HG03139 (cell line): ENCODE results near the gene TSEN2.

ENCODE experiments used
- ATAC-seq: cut with Tn5 transposase; IDR thresholded peaks from one replicate; pipeline ENCODE4 v1.9.1; 2021; ENCODE audit not compliant: unreplicated experiment

TSEN2 gene

DNA sequence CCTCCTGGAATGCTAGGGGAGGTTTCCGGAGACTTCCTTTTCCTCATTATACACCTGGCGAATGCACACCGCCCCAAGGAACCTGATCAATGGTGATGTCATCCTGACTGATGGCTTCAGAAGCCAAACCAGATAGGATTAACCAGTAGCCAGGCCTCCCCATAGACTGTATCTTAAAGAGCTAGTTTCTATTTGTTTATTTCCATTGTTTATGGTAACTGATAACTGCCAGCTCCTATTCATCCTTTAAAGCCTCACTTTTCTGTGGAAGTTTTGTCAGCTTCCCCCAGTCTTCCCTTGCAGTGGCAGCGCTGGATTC, 61.2 kb downstream of the TSEN2 start, which contains the start of gene MKRN2OS:
TSS of gene MKRN2OS (minus strand) at position 27 of the 319 bp plus-strand sequence. CDS start 35 bp downstream, outside the sequence.
- ATAC-seq = no peak

DNA sequence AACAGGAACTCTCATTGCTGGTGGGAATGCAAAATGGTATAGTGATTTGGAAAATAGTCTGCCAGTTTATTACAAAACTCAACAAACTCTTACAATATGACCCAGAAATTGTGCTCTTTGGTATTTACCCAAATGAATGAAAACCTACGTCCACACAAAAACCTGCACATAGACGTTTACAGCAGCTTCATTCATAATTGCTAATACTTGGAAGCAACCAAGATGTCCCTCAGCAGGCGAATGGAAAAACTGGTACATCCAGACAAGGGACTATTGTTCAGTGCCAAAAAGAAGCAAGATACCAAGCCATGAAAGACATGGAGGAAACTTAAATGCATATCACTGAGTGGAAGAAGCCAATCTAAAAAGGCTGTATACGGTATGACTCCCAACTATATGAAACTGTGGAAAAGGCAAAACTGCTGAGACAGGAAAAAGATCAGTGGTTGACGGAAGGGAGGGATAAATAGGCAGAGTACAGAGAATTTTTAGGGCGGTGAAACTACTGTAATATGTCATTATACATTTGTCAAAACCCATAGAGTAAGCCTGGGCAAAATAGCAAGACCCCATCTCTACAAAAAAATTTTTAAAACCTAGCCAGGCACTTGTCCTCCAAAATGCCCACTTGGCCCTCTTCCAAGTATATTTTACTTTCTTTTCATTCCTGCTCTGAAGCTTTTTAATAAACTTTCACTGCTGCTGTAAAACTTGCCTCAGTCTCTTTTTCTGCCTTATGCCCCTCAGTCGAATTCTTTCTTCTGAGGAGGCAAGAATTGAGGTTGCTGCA, 65.9 kb downstream of the TSEN2 start:
- no peak for ATAC-seq

DNA sequence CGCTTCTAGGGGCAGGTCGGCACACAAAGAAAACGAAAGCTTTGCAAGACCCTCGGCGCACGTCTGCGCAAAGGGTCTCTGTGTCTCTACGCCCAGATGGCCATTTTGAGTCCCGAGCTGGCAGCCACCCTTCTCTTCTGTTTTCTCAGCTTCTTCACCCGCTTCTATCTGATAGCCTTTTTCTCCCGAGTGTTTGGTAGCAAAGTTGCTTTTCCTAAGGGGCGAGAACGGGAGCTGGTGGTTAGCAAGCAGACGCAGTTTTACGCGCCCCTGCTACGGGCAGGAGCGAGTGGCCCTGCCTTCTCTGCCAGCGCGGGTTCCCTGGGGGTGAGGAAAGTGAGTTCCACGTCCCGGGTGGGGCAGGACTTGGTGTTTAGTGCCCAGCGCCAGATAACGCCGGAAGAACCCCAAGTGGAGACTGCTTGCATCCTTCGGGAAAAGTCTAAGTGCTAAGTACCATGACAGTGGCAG, 69.7 kb downstream of the TSEN2 start:
- no peak for ATAC-seq

DNA sequence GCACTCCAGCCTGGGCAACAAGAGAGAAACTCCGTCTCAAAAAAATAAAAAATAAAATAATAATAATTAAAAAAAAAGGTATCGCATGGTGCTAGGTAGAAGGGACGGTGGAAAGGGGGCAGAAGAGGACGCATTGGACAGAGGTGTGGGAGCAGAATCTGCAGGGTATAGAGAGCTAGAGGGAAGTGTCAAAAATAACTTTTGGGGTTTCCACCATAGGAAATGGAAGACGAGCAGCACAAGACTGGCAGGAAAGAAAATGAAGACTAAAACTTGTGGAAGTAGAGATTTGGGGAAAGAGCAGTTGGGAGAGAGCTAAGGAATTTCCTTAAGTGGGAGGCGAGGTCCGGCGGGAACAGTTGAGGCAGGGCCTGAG, 72.0 kb downstream of the TSEN2 start:
- no peak for ATAC-seq

DNA sequence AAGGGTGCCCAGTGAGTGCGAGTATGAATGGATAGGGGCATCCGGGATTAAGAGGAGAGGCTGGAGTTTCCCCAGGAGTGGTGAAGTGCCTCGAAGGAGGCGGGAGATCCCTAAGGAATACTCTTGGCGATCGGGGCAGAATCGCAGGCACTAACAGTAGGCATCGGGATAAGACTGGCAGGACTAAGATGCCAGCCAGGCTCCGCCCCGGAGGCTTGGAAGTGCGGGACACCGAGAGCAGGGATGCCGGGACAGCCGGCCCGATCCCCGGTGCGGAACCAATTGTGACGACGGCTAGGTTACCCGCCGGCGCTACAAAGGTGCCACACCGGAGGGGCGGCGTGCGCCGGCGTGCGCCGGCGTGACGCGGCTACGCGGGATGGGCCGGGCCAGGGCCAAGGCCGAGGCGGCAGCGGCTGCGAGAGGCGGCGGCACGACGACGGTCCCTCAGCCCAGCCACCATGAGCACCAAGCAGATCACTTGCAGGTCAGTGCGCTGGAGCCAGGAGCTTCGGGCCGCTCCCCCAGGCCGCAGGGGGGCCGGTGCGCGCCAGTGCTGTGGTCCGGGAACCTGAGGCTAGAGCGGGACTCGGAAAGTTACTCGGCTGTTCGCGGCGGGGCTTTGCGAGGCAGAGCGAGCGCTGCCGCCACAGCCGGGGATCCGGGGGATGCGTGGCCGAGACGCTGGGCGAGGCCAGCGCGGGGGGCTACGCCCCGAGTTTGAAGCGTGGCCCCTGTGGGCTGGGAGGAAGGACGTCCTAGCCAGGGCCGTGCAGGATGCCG, 72.6 kb downstream of the TSEN2 start, which contains the start of gene MKRN2:
TSS of gene MKRN2 (plus strand) at position 398 of the 783 bp plus-strand sequence. CDS start at position 462, 64 bp downstream.
- ATAC-seq = peak; percentile 85

DNA sequence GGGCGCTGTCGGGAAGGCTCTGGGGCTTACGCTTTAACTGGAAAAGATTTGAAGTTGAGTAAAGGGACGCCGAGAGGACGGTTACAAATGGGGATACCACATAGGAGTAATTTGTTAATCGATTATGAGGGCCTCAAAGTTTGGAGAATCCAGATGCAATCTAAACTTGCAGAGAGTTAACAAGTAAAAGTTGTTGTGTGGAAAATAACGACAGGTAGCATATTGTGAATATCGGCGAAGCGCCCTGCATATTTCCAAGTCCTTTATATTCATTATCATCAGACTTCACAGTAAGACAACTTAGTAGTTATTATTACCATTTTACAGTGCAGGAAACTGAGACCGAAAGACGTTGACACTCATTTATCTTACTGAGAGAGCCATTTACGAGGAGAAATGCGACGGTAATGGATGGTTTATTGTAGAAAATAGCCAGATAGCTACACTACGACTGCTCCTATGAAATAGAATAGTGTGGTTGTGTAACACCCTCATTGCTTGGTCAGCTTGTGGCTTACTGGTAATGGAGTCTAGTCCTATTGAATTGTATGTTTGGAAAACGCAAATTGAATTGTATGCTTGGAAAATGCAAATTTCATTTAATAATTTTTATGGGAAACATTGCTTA, 73.3 kb downstream of the TSEN2 start:
- ATAC-seq = no peak

DNA sequence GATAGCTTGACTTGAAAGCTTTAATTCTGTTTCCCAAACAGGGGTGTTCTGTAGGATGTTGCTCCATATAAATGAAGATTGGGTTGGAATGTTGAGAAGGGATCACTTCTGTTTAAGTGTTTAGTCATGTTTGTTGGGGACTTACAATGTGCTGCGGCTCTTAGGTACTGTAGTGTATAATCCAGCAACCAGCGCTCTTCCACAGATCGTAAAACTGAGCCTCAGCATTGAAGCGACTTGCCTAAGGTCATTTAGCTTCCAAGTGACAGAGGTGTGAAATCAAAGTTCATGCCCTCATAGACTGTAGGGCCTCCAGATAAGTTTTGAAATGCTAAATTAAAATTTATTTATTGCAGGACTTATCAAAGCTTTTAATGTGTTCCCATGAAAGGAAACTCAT, 74.4 kb downstream of the TSEN2 start:
- ATAC-seq = no peak

DNA sequence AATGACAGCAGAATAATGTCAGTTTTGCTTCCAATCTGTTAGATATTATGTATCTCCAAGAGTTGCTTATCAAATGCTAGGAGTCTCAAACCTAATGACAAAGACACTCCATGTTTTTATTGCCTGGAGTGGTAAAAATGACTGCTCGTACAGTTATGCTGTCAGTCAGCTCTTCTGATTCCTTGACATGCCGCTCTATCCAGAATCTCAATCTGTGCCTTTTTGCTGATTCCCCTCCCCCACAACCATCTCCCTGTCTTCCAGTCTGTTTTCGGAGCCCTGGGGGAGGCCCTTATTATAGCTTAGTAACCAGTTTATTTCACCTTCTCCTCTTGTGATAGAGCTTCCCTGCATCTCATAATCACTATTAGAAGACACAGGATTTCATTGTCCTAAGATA, 75.2 kb downstream of the TSEN2 start:
- ATAC-seq = no peak

DNA sequence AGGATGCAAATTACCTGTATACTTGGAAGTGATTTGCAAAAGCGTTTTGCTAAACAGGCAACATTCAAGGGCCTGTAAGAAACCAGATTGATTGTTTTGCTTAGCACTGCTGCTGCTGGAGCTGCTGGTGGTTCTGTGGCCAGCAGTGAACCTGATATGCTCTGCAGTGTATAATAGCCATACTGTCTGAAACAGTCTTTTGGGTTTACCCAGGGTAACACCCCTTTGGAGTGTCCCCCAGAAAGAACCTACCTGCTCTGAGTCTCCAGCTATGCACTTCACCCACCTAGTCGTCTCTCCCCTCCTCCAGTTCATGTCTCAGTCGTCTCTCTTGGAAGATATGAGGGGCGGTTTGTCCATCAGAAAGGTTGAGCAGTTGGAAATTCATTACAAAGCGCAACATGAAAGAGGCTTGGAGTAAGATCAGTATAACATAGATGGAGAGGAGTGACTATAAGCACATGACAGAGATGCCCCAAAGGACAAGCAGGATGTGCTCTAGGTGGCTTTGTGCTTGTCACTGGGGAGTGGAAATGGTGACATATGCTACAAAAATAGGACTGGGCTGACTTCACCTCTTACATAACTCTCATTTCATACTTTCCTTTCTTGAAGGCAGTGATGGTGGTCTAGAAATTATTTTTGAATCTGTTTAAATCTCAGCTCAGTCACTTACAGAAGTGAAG, 76.4 kb downstream of the TSEN2 start:
- ATAC-seq = no peak

DNA sequence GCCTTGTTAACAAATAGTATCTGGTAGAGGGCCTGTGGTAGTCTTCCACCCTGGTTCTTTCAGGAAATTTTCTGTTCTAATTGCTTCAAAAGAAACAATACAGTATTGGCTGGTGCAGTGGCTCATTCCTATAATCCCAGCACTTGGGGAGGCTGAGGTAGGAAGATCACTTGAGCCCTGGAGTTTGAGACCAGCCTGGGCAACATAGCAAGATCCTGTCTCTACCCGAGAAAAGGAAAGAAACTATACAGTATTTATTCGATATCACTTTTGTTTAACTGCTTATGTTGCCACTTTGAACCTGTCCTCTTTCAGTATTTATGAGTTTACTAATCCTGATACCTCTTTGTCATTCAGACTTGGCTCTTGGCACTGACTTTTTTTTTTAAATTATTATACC, 77.1 kb downstream of the TSEN2 start:
- no peak for ATAC-seq

DNA sequence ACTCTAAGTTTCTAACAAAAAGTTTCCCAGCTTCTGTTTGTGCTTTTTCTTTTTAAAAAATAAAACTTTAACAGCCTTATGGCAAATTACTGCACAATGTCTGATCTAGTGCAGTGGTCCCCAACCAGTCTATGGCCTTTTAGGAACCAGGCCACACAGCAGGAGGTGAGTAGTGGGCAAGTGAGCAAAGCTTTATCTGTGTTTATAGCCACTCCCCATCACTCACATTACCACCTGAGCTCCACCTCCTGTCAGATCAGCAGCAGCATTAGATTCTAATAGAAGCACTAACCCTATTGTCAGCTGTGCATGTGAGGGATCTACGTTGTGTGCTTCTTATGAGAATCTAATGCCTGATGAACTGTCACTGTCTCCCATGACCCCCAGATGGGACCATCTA, 78.2 kb downstream of the TSEN2 start:
- ATAC-seq = no peak

DNA sequence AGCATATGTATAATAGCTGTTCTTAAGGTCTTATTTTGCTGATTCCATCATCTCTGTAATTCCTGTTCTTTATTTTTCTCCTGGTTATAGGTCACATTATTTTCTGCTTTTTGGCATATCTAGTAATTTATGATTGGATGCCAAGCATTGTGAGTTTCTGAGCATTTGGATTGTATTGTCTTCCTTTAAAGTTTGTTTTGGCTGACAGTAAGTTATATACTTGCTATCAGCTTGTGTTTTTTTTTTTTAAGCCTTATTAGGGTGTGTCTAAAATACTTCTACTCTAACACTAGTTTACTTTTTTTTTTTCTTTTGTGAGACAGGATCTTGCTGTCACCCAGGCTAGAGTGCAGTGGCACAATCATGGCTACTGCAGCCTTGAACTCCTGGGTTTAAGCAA, 82.7 kb downstream of the TSEN2 start:
- ATAC-seq = no peak

DNA sequence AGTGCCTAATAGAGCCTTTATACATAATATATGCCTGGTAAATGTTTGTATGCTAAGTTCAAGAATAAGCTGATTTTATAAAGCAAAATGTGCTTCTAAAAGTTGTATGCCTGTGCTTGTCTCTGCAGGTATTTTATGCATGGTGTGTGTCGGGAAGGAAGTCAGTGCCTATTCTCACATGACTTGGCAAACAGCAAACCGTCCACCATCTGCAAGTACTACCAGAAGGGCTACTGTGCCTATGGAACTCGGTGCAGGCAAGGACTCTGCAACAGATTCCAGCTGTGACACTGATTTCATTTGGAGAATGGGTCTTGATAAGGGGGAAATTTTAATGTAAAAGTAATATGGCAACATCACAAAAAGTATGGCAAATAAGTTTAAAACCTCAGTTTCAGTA, 84.5 kb downstream of the TSEN2 start:
- ATAC-seq = no peak

DNA sequence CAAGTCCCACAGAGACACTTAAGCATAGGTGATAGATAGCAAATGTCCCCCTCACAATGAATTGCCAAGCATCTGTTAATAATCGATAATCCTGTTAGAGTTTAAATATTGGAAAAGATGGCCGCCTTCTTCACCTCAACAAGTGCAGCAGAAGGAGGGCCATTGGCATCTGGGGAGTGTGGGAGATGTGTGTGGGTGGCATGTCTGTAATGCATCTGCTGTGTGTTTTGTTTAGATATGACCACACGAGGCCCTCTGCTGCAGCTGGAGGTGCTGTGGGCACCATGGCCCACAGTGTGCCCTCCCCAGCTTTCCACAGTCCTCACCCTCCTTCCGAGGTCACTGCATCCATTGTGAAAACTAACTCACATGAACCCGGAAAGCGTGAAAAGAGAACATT, 85.6 kb downstream of the TSEN2 start:
- ATAC-seq = no peak

DNA sequence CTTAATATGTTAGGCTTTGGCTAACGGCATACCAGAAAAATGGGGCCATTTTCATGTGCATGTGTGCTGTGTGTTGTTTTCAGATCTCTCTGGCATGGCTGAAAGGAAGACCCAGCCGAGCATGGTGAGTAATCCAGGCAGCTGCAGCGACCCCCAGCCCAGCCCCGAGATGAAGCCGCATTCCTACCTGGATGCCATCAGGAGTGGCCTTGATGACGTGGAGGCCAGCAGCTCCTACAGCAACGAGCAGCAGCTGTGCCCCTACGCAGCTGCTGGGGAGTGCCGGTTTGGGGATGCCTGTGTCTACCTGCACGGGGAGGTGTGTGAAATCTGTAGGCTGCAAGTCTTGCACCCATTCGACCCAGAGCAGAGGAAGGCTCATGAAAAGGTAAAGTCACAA, 87.7 kb downstream of the TSEN2 start:
- no peak for ATAC-seq

DNA sequence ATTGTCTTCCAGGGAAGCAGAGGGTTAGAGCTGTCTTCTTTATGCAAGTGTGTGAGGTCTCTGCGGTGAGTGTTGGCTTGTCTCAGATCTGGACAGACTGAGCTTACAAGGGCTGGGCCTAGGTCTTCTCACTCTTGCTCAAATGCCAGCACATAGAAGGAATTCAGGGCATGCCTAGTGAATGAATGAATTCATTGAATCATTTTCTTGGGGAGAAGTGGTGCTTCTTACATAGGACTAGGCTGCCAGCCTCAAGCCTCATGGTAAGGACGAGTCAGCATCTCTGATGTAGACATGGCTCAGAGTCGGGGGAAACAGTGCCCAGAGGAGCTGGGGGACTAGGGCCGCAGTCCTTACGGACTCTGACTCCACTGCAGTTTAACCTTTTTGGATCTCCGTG, 89.9 kb downstream of the TSEN2 start:
- ATAC-seq = no peak

DNA sequence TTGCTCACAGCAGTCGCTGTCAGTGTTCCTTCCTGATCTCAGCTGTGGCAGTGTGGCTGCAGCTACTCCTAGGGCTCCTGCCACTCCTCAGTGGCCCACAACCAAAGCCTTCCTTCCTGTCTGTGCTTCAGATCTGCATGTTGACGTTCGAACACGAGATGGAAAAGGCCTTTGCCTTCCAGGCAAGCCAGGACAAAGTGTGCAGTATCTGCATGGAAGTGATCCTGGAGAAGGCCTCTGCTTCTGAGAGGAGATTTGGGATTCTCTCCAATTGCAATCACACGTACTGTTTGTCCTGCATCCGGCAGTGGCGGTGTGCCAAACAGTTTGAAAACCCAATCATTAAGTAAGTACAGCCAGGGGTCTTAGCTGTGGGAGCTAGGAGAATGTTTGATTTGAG, 90.4 kb downstream of the TSEN2 start:
- no peak for ATAC-seq

DNA sequence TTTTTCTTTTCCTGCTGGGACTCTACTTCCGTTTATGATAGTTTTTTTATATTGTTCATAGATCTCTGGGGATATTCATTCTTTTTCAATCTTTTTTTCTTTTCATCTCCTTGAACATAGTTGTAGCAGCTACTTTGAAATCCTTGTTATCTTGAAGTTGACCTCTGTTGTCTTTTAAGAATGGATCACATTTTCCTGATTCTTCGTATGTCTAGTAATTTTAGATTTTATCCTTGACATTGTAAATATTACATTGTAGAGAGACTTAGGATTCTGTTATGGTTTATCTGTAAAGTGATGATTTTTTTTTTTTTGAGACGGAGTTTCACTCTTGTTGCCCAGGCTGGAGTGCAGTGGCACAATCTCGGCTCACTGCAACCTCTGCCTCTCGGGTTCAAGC, 93.1 kb downstream of the TSEN2 start:
- no peak for ATAC-seq

DNA sequence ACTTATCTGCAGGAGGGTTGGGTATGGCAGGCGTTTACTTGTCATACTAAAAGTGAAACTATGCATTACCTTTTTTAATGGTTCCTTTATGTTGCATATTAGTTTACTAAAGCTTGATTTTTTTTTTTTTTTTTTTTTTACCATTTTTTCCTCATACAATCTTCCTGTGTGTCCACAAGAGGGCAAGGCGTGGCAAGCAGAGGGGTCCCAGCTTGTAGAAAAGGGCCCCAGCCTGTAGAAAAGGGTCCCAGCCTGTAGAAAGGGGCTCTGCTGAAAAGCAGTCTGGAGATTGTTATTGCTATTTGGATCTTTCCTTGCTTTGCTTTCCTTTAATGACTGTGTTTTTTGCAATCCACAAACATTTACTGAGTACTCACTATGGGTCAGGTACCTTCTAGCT, 94.5 kb downstream of the TSEN2 start:
- no peak for ATAC-seq

DNA sequence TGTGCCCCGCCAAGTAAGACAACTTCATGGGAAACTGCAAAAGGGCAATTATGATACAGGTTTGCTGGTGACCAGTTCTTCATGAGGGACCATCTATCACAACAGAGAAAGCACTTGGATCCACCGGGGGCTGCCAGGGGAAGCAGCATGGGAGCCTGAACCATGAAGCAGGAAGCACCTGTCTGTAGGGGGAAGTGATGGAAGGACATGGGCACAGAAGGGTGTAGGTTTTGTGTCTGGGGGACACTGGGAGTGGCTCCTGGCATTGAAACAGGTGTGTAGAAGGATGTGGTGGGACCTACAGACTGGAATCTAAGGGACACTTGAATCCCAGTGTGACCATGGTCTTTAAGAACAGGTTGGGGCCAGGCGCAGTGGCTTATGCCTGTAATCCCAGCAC, 95.2 kb downstream of the TSEN2 start:
- ATAC-seq = no peak

DNA sequence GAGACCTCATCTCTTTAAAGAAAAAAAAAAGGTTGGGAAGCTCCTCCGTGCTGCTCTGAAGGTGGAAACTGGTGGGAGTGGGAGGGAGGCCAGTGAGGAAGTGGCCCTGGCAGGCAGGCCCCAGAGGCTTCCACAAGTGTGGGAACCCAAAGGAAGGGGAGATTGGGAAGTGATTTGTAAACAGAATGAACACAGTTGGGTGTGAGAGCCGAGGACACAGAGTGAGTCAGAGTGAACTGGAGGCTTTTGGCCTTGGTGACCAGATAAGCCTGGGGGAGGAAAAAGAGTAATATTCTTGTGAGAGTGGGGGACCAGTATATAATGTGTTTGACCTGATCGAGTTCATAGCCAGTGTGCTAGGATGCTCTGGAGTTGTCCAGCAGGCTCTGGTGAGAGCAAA, 95.6 kb downstream of the TSEN2 start:
- no peak for ATAC-seq
